OCI-LY7 (cell line): Measurements from ENCODE around the gene CEP76. TPM values are rescaled to one million over a fixed set of nuclear protein-coding genes. Genes with fewer than 3 reads are reported as not detected.

Experiments
- BruUV-seq: library from RNA; stranded (reverse); fragments of 400-500 nt; replicated peaks from 2 replicates; lab custom pipeline; 2021; lab: Mats Ljungman, UMichigan
- CTCF ChIA-PET: fragments of 300-600 bp; sonication (Branson Sonifier 250); formaldehyde crosslinking; loops from one replicate; lab custom pipeline; 2022; ENCODE audit warnings: antibody characterized with exemption; ENCODE audit not compliant: unreplicated experiment; lab: Charles Lee
- POLR2A ChIA-PET: fragments of 300-600 bp; sonication (Branson Sonifier 250); formaldehyde crosslinking; loops from one replicate; lab custom pipeline; 2022; ENCODE audit warnings: antibody characterized with exemption; lab: Charles Lee
- DNase-seq: peaks from one replicate; pipeline ENCODE4 v3.0.0-alpha.2; 2015; ENCODE audit warnings: low spot score
- H2AFZ ChIP-seq: fragments of 200-600 bp; sonication (generic), shearing (Covaris generic); 2 replicates; pipeline ENCODE4 v1.6.1; 2014; ENCODE audit warnings: mild to moderate bottlenecking, antibody characterized with exemption, low read length, moderate library complexity
- H3K27ac ChIP-seq: fragments of 200-600 bp; sonication (generic); 2 replicates; pipeline ENCODE4 v1.5.1; 2014; ENCODE audit warnings: mixed run types, low read depth, mild to moderate bottlenecking, moderate library complexity, low read length, inconsistent platforms; ENCODE audit not compliant: poor library complexity, severe bottlenecking
- H3K36me3 ChIP-seq: fragments of 200-600 bp; sonication (generic); 2 replicates; pipeline ENCODE4 v1.6.1; 2014; ENCODE audit warnings: mild to moderate bottlenecking, antibody characterized with exemption, low read length, moderate library complexity, mixed read lengths; ENCODE audit not compliant: insufficient read depth
- H3K4me1 ChIP-seq: fragments of 200-600 bp; sonication (generic); 2 replicates; pipeline ENCODE4 v1.5.1; 2014; ENCODE audit warnings: mild to moderate bottlenecking, low read length; ENCODE audit not compliant: insufficient read depth, poor library complexity, severe bottlenecking
- H3K4me2 ChIP-seq: fragments of 200-600 bp; sonication (generic); 2 replicates; pipeline ENCODE4 v1.6.1; 2014; ENCODE audit warnings: mild to moderate bottlenecking, low read length
- H3K4me3 ChIP-seq: fragments of 200-600 bp; sonication (generic); 2 replicates; pipeline ENCODE4 v1.5.1; 2014; ENCODE audit warnings: mild to moderate bottlenecking, low read depth, low read length; ENCODE audit not compliant: poor library complexity, severe bottlenecking
- H3K79me2 ChIP-seq: fragments of 200-600 bp; sonication (generic); 2 replicates; pipeline ENCODE4 v1.6.1; 2016; ENCODE audit warnings: low read depth, mild to moderate bottlenecking, low read length, moderate library complexity, mixed read lengths; ENCODE audit not compliant: insufficient read depth
- H3K9me2 ChIP-seq: fragments of 200-600 bp; sonication (generic); 2 replicates; pipeline ENCODE4 v1.6.1; 2016; ENCODE audit warnings: mild to moderate bottlenecking, low read length, mixed read lengths; ENCODE audit not compliant: insufficient read depth
- H3K9me3 ChIP-seq: fragments of 200-600 bp; sonication (generic); 2 replicates; pipeline ENCODE4 v1.6.1; 2014; ENCODE audit warnings: mild to moderate bottlenecking, mixed run types, low read length, mixed read lengths
- H4K20me1 ChIP-seq: fragments of 200-600 bp; sonication (generic); 2 replicates; pipeline ENCODE4 v1.6.1; 2014; ENCODE audit warnings: mild to moderate bottlenecking, antibody characterized with exemption, low read length, moderate library complexity, mixed read lengths; ENCODE audit not compliant: insufficient read depth
- CTCF ChIP-seq: fragments of 200-600 bp; sonication (generic); conservative IDR thresholded peaks from 2 replicates; pipeline ENCODE4 v1.5.1; 2014; ENCODE audit warnings: mild to moderate bottlenecking, antibody characterized with exemption, low read length, moderate library complexity, mixed read lengths
- EZH2phosphoT487 ChIP-seq: fragments of 200-600 bp; sonication (generic); IDR thresholded peaks from 2 replicates; pipeline ENCODE4 v1.6.1; 2018; ENCODE audit warnings: low read depth, borderline replicate concordance, mild to moderate bottlenecking, mixed run types, antibody characterized with exemption, low read length, moderate library complexity, mixed read lengths
- intact Hi-C: fragments of 100-400 bp; cut with micrococcal nuclease; formaldehyde crosslinking; loops from one replicate; pipeline ENCODE4 v1.10.0; 2022; ENCODE audit not compliant: unreplicated experiment
- total RNA-seq, 2 experiments: library from RNA; depleted of rRNA in 1 of 2; stranded (reverse); fragments of >200 nt in 1 of 2; shearing (Covaris generic) in 1 of 2; gene quantifications; 2 replicates each; pipeline ENCODE4 v1.2.3, GENCODE V29; 2014 to 2022

The CEP76 gene
- total RNA-seq, 2 experiments from 2014 or later, result 14.1 to 22.1 TPM

- H3K79me2 ChIP-seq, result peaks cover 7% of the 10 kb centered on the region; the same call in 1 of the 2 replicates
- H2AFZ ChIP-seq, result no peak overlapping the region
- no peak overlapping the region for H3K4me3 ChIP-seq
- H3K36me3 ChIP-seq, result peaks cover 96% of the 10 kb centered on the region
- no peak for DNase-seq
- no peaks in the 10 kb centered on the region for H4K20me1 ChIP-seq
- no TSS peak for BruUV-seq
- intact Hi-C loops, result no loop called here
- CTCF ChIA-PET, result interaction anchor here (0.7 kb wide), 1 partner anchor 21 kb away, joined by 3 read pairs; no protein-coding TSS in a partner anchor
- POLR2A ChIA-PET, result interaction anchor here (0.6 to 1.0 kb wide), 5 partner anchors 11 to 349 kb away, joined by 3 to 5 read pairs (median 3); partner anchors contain the start of gene CEP192
- H3K9me3 ChIP-seq, result no peaks in the 10 kb centered on the region
- no peak overlapping the region for H3K4me2 ChIP-seq
- no peak overlapping the region for H3K27ac ChIP-seq
- TF ChIP-seq CTCF (no peak), EZH2phosphoT487 (no peak)
- no peaks in the 10 kb centered on the region for H3K9me2 ChIP-seq
- H3K4me1 ChIP-seq, result no peaks in the 10 kb centered on the region
Measured at GRCh38 chr18:12711446-12711845, 8.9 kb upstream of the CEP76 start.

- peak overlapping the region; percentile 79 for H3K27ac ChIP-seq
- DNase-seq, result peak; percentile 54
- H3K4me3 ChIP-seq, result peak overlapping the region; percentile 92
- H3K9me2 ChIP-seq, result no peaks in the 10 kb centered on the region
- peaks cover 71% of the 10 kb centered on the region for H3K79me2 ChIP-seq
- H3K4me2 ChIP-seq, result peak overlapping the region; percentile 99
- H3K9me3 ChIP-seq, result no peaks in the 10 kb centered on the region
- H3K4me1 ChIP-seq, result peaks cover 34% of the 10 kb centered on the region
- peaks cover 64% of the 10 kb centered on the region for H3K36me3 ChIP-seq
- no peak overlapping the region; the same call in 1 of the 2 replicates for H2AFZ ChIP-seq
- POLR2A ChIA-PET, result interaction anchor here (0.8 to 1.2 kb wide), 3 partner anchors 11 to 1688 kb away, joined by 3 to 4 read pairs (median 3); no protein-coding TSS in a partner anchor
- intact Hi-C loops, result loop anchor here (1.0 kb wide), 1 partner anchor 244 kb away; no protein-coding TSS in a partner anchor
- H4K20me1 ChIP-seq, result peaks cover 15% of the 10 kb centered on the region; the same call in 1 of the 2 replicates
- CTCF ChIA-PET, result no interaction called here
- TF ChIP-seq EZH2phosphoT487 (no peak), CTCF (no peak)
- BruUV-seq, result no TSS peak
Measured at GRCh38 chr18:12703664-12704063, 1.1 kb upstream of the CEP76 start.

DNA sequence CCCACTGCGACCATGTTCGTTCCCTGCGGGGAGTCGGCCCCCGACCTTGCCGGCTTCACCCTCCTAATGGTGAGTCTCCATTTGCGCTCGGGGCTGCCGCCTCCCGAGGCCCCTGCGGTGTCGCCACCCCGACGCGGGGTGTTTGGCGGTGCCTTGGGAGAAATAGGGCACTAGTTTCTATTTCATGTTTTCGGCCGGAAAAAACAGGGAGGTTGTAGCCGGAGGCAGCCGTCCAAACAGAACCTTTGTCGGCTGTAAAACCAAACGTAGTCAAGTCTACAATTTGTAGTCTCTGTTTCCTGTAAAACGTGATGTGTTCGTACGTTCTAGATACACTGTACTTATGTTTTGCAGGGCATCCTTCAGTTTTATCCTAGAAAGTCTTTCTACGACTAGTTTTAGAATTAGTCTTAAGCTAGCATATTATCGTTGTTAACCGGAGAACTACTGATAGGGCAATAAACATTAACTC is 609 bp upstream of the CEP76 start:
- H2AFZ ChIP-seq, result peak overlapping the region; percentile 77; the same call in 1 of the 2 replicates

More for the DNA sequence above, 609 bp upstream of the CEP76 start:
- no peak for DNase-seq
- Histone ChIP-seq H3K27ac (peak overlapping the region; percentile 79), H3K4me1 (peaks cover 34% of the 10 kb centered on the region), H3K4me3 (peak overlapping the region; percentile 92), H3K9me2 (no peaks in the 10 kb centered on the region), H3K4me2 (peak overlapping the region; percentile 99), H3K36me3 (peaks cover 64% of the 10 kb centered on the region), H4K20me1 (peaks cover 15% of the 10 kb centered on the region; the same call in 1 of the 2 replicates), H3K9me3 (no peaks in the 10 kb centered on the region), H3K79me2 (peaks cover 71% of the 10 kb centered on the region)
- POLR2A ChIA-PET, result interaction anchor here (0.8 to 1.2 kb wide), 3 partner anchors 12 to 1688 kb away, joined by 3 read pairs; no protein-coding TSS in a partner anchor
- CTCF ChIA-PET, result no interaction called here
- intact Hi-C loops, result loop anchor here (1.0 kb wide), 1 partner anchor 244 kb away; no protein-coding TSS in a partner anchor
- TSS peak; percentile 83 for BruUV-seq
- TF ChIP-seq CTCF (no peak), EZH2phosphoT487 (no peak)
